Body of pancreas (tissue), 4 donors: ENCODE results near the gene HMGXB4. TPM values are rescaled to one million over a fixed set of nuclear protein-coding genes. Genes with fewer than 3 reads are reported as not detected.

Experiments used
- ATAC-seq: fragments of 150-250 bp; one replicate; pipeline ENCODE4 v1.9.1; 2016
- DNase-seq, 4 donors: peaks; one replicate each; pipeline ENCODE4 v3.0.0-alpha.2; 2019
- H3K27ac ChIP-seq, 4 donors: fragments of 200-600 bp; sonication (generic); 1 replicate in 3 of 4; 2 replicates in 1 of 4; pipeline versions ENCODE4 v1.5.1 to v1.6.1; 2016 to 2019; ENCODE audit warnings: mild to moderate bottlenecking in 1 of 4, mixed read lengths in 1 of 4, moderate library complexity in 1 of 4
- H3K27me3 ChIP-seq, 2 donors: fragments of 200-600 bp; sonication (generic); one replicate each; pipeline ENCODE4 v1.6.0; 2016; ENCODE audit warnings: mild to moderate bottlenecking in 1 of 2
- H3K36me3 ChIP-seq, 2 donors: fragments of 200-600 bp; sonication (generic); replicated peaks in 1 of 2; 2 replicates each; pipeline ENCODE4 v1.5.1; 2016; ENCODE audit warnings: low read depth in 2 of 2; ENCODE audit not compliant: insufficient read depth in 1 of 2
- H3K4me1 ChIP-seq: fragments of 200-600 bp; sonication (generic); one replicate; pipeline ENCODE4 v1.6.0; 2016
- H3K4me3 ChIP-seq, 2 donors: fragments of 200-600 bp; sonication (generic); 1 replicate in 1 of 2; 2 replicates in 1 of 2; pipeline ENCODE4 v1.5.1; 2016 to 2019
- H3K9me3 ChIP-seq, 3 donors: fragments of 200-600 bp; sonication (generic); 1 replicate in 2 of 3; 2 replicates in 1 of 3; pipeline ENCODE4 v1.5.1; 2016
- CTCF ChIP-seq, 7 experiments: fragments of 450-650 bp in 4 of 7; fragments of 200-600 bp in 3 of 7; sonication (generic) in 3 of 7; IDR thresholded peaks; one replicate each; pipeline ENCODE4 v1.5.1; 2016 to 2019; ENCODE audit warnings: antibody characterized with exemption in 7 of 7
- POLR2A ChIP-seq, 3 donors: fragments of 450-650 bp; IDR thresholded peaks; one replicate each; pipeline ENCODE4 v1.6.1; 2016; ENCODE audit warnings: antibody characterized with exemption in 3 of 3, mild to moderate bottlenecking in 2 of 3
- WGBS, 2 donors: methylation state at CpG; one replicate each; pipeline ENCODE4 v1.1.5; 2017; 5-methylcytosine and 5-hydroxymethylcytosine counted together
- intact Hi-C: fragments of 100-400 bp; cut with DNase I; formaldehyde crosslinking; loops from one replicate; pipeline ENCODE4 v1.15.1; 2023
- total RNA-seq, 2 donors: library from RNA; depleted of rRNA; stranded (reverse); fragments of >200 nt; gene quantifications; one replicate each; pipeline ENCODE4 v1.1.0, GENCODE V29; 2016

HMGXB4 gene
- total RNA-seq, 2 donors from 2014 or later = 8.2 to 13.0 TPM

GRCh38 chr22:35219012-35219411, 38.3 kb upstream of the HMGXB4 start:
- no peak overlapping the region for H3K4me3 ChIP-seq
- intact Hi-C loops = no loop called here

GRCh38 chr22:35220221-35220620, 37.1 kb upstream of the HMGXB4 start:
- Histone ChIP-seq H3K4me3 (no peak overlapping the region), H3K27ac (no peak overlapping the region), H3K9me3 (no peaks in the 10 kb centered on the region), H3K4me1 (no peaks in the 10 kb centered on the region), H3K27me3 (peaks cover 0 to 5% of the 10 kb centered on the region in 2 donors), H3K36me3 (no peaks in the 10 kb centered on the region)
- intact Hi-C loops = no loop called here
- TF ChIP-seq CTCF (IDR thresholded peaks at IDR 0.05) (no peak), POLR2A (IDR thresholded peaks at IDR 0.05) (no peak)
- DNase-seq (no peak), ATAC-seq (no peak)
- 42 to 51% methylated on average over 2 of the region's 2 CpGs for WGBS, 2 donors

More at GRCh38 chr22:35219012-35219411, 38.3 kb upstream of the HMGXB4 start:
- Histone ChIP-seq H3K36me3 (no peaks in the 10 kb centered on the region), H3K9me3 (no peaks in the 10 kb centered on the region), H3K27me3 (no peaks in the 10 kb centered on the region), H3K4me1 (no peaks in the 10 kb centered on the region), H3K27ac (no peak overlapping the region)
- ATAC-seq (no peak), DNase-seq (no peak)
- TF ChIP-seq POLR2A (IDR thresholded peaks at IDR 0.05) (no peak), CTCF (IDR thresholded peaks at IDR 0.05) (no peak)
- WGBS, 2 donors = 44 to 60% methylated on average over 3 of the region's 3 CpGs

DNA sequence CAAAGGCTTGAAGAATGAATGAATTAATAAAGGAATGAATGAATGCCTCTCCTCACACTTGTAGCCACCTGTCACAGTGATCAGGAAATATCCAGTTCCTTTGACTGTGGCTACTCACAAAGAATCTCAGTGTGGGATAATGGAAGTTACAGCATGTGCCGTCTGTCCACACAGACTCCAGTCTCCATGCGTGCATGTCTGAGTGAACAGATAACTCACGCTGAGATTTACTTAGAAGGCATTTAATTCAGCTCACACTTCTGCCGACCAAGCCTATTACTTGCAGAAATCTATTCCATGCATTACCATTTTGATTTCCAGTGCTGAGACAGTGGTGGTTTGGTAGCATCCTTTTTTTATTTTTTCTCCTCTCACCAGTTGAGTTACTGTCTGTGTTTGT, 32.3 kb upstream of the HMGXB4 start:
- H3K4me1 ChIP-seq = no peaks in the 10 kb centered on the region
- DNase-seq (no peak), ATAC-seq (no peak)
- no peak overlapping the region for H3K4me3 ChIP-seq
- H3K27me3 ChIP-seq = peaks cover 0 to 5% of the 10 kb centered on the region in 2 donors
- no peaks in the 10 kb centered on the region for H3K9me3 ChIP-seq
- 50 to 56% methylated on average over 4 of the region's 4 CpGs for WGBS, 2 donors
- no peaks in the 10 kb centered on the region for H3K36me3 ChIP-seq
- H3K27ac ChIP-seq = no peak overlapping the region
- TF ChIP-seq POLR2A (IDR thresholded peaks at IDR 0.05) = no peak
- no peak for TF ChIP-seq CTCF (IDR thresholded peaks at IDR 0.05)
- intact Hi-C loops = no loop called here

- 47 to 76% methylated on average over 5 of the region's 5 CpGs for WGBS, 2 donors
- intact Hi-C loops = no loop called here
Measured at GRCh38 chr22:35226958-35227647, 30.2 kb upstream of the HMGXB4 start.

More at GRCh38 chr22:35226958-35227647, 30.2 kb upstream of the HMGXB4 start:
- DNase-seq = no peak
- H3K4me3 ChIP-seq = no peak overlapping the region
- no peaks in the 10 kb centered on the region for H3K36me3 ChIP-seq
- TF ChIP-seq CTCF (IDR thresholded peaks at IDR 0.05) (no peak), POLR2A (IDR thresholded peaks at IDR 0.05) (no peak)
- H3K27ac ChIP-seq = no peak overlapping the region
- H3K9me3 ChIP-seq = no peaks in the 10 kb centered on the region
- H3K27me3 ChIP-seq = peaks cover 0 to 5% of the 10 kb centered on the region in 2 donors
- no peak for ATAC-seq
- peaks cover 3% of the 10 kb centered on the region for H3K4me1 ChIP-seq
